Measurements from ENCODE around the gene CRACDL.

The CRACDL gene

GRCh38 chr2:98746426-98746825, 189.6 kb downstream of the CRACDL start:
- no peak for DNase-seq (ENCODE audit: low read depth)

GRCh38 chr2:98744595-98744994, 191.4 kb downstream of the CRACDL start:
- DNase-seq (ENCODE audit: low read depth) = no peak

Measured in CMK (cell line).